Activated CD8-positive, alpha-beta memory T cell treated with anti-CD3 and anti-CD28 coated beads for 48 hours (primary cell): ENCODE results near the gene PECR.

ENCODE experiments used
- DNase-seq, 3 experiments: peaks; one replicate each; pipeline ENCODE4 v3.0.0-alpha.2; 2020; ENCODE audit warnings: low read depth in 2 of 3, low spot score in 2 of 3

The PECR gene

GRCh38 chr2:216081487-216082116 is at the start of gene PECR, which contains the start of gene TMEM169:
TSS of gene PECR (minus strand) at chr2:216081809. CDS start at chr2:216081741, 68 bp downstream.
TSS of gene TMEM169 (plus strand) at chr2:216081919. CDS start at chr2:216095964, 14,045 bp downstream.
- DNase-seq: peak; percentile 49 to 54 (median 53)

- no peak for DNase-seq
Observed at GRCh38 chr2:216130346-216130971, 48.9 kb upstream of the PECR start.

GRCh38 chr2:216126943-216127342 is 45.3 kb upstream of the PECR start:
- DNase-seq: no peak

- DNase-seq: no peak
Observed at GRCh38 chr2:216121255-216121654, 39.6 kb upstream of the PECR start.

- DNase-seq: no peak
Observed at GRCh38 chr2:216119986-216120385, 38.4 kb upstream of the PECR start.

GRCh38 chr2:216119146-216119545 is 37.5 kb upstream of the PECR start:
- no peak for DNase-seq

GRCh38 chr2:216118474-216118873 is 36.9 kb upstream of the PECR start:
- no peak for DNase-seq

- DNase-seq: no peak
Observed at GRCh38 chr2:216117561-216118340, 36.1 kb upstream of the PECR start.

GRCh38 chr2:216116418-216116817 is 34.8 kb upstream of the PECR start:
- no peak for DNase-seq

GRCh38 chr2:216114714-216115531 is 33.3 kb upstream of the PECR start:
- peak; percentile 88 to 97 (median 95) for DNase-seq

- no peak for DNase-seq
Observed at GRCh38 chr2:216114382-216114713, 32.7 kb upstream of the PECR start.

- no peak for DNase-seq
Observed at GRCh38 chr2:216113572-216113971, 32.0 kb upstream of the PECR start.

- no peak for DNase-seq
Observed at GRCh38 chr2:216112926-216113325, 31.3 kb upstream of the PECR start.

GRCh38 chr2:216111122-216111521 is 29.5 kb upstream of the PECR start:
- DNase-seq: no peak

GRCh38 chr2:216110620-216111019 is 29.0 kb upstream of the PECR start:
- no peak for DNase-seq

- DNase-seq: no peak
Observed at GRCh38 chr2:216109962-216110614, 28.5 kb upstream of the PECR start.

- peak; percentile 95 to 100 (median 96) for DNase-seq
Observed at GRCh38 chr2:216108967-216109921, 27.6 kb upstream of the PECR start, which contains the start of gene XRCC5. TSS of gene XRCC5 (plus strand) at chr2:216109348. CDS start at chr2:216109437, 89 bp downstream.

GRCh38 chr2:216108310-216108966 is 26.8 kb upstream of the PECR start:
- DNase-seq: no peak

GRCh38 chr2:216107760-216108159 is 26.2 kb upstream of the PECR start:
- no peak for DNase-seq
